Midbrain (tissue), 1 donor: ENCODE data around the gene ARHGEF33.
A peak's percentile ranks its signal among the peaks of the same experiment; 100 is the strongest.
"Not testable (repeated sequence)": the region's sequence is repeated elsewhere in the genome, so short reads cannot be mapped to it uniquely, and the experiment has no call there.

Source experiments
- DNase-seq: peaks from one replicate; lab custom pipeline; 2025; lab: John Stamatoyannopoulos, UW

ARHGEF33 gene

DNA sequence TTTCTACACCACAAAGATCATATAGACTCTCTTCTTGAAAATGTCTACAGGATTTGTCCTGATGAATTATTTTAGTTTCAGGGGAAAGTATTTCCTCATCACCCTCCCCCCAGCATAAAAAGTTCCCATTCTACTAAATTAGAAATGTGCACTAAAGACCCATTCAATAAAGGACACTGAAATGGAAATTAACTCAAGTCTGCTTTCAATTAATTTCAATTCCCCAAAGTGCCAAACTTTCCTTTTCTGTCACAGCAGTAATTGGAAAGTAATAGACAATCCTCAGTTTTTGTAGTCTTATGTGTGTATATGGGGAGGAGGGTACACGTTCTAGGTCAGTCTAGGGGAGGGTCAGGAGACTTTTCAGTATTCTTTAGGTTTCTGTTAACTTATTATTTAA, 21.5 kb downstream of the ARHGEF33 start:
- no peak for DNase-seq

- no peak for DNase-seq
These were observed 22.9 kb downstream of the ARHGEF33 start for GRCh38 chr2:38912619-38913018.

DNA sequence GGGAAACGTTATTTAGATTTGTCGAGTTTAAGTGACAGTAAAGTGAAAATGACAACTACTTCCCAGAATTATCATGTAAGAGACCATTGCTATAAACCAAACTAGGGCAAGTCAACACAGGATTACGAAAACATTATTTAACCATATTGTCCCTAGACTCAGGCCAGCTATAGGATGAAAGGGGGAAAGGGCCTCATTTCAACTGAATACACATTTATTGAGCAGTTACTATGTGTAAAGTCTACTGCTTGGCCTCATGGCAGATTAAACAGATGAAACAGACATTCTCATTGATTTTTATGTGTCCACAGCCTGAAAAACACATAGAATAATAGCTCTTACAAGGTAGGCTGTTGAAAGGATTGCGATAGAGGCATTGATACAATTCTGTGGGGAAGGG, 32.7 kb downstream of the ARHGEF33 start:
- no peak for DNase-seq

DNA sequence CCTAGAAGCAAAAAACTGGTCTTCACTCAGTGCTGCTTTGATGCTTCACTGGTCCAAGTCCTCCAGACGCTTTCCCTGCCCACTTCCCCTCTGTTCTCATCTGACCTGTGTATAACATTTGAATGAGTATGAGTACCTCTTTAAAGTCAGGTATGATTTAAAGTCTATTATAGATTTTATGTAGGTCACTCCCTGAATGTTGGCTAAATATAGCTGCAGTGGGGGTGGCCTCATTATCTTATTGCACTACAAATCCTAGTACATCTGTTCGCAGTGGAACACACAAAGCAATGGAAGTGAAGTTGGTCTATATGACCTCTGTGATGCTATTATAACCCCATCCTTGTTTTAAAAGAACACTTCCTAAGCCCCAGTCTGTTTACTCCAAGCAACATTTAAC, 33.2 kb downstream of the ARHGEF33 start:
- DNase-seq, result no peak

DNA sequence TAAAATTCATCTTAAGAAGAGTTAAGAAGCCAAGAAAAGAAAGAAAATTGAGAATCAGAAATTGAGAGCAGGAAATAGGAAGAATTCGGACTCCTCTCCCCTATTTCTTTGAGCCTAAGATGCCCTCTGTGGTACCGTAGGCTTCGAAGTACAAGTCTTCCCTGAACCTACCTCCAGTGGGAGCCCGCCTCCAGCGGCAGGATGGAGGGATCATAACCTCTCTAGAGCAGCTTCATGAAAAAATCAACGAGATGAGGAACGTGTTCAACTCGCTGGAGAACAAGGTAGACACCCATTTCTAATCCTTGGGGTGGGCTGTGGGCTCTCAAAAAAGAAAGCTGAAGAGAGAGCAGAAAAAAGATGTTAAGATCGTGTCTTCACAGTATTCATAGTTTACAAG, 36.3 kb downstream of the ARHGEF33 start:
- DNase-seq, result no peak

GRCh38 chr2:38930600-38930999, 40.9 kb downstream of the ARHGEF33 start:
- DNase-seq, result no peak

- DNase-seq, result no peak
These were observed 42.9 kb downstream of the ARHGEF33 start for GRCh38 chr2:38932586-38932985.

DNA sequence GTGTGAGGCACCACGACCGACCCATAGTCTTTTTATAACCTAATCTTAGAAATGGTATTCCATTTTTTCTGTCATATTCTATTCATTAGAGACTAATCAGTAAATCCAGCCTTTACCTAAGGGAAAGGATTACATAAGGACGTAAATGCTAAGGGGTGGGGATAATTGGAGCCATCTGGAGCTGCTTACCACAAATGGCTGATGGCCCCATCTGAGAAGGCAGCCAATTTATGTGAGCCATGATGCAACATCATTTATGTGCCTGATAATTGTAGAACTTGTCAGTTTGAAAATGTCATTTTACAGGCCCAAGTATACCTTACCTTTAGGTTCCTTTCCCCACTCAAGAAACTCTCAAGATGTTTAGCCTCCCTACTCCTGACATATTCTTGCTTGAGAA, 44.0 kb downstream of the ARHGEF33 start:
- no peak for DNase-seq

GRCh38 chr2:38934742-38935141, 45.1 kb downstream of the ARHGEF33 start:
- no peak for DNase-seq

- no peak for DNase-seq
These were observed 46.0 kb downstream of the ARHGEF33 start for GRCh38 chr2:38935568-38936172.

DNA sequence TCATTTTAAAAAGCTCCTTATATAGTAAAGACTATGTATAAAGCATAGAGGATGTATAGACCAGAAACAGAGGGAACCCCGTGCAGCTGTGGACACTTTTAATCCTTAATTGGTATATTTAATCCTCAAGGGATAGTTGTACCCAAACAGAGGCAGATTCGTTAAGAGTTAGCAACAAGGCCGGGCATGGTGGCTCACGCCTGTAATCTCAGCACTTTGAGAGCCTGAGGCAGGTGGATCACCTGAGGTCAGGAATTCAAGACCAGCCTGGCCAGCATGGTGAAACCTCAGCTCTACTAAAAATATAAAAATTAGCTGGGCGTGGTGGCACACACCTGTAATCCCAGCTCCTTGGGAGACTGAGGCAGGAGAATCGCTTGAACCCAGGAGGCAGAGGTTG, 46.8 kb downstream of the ARHGEF33 start:
- DNase-seq, result not testable (repeated sequence)

- no peak for DNase-seq
These were observed 47.9 kb downstream of the ARHGEF33 start for GRCh38 chr2:38937548-38937947.

GRCh38 chr2:38940746-38941145, 51.1 kb downstream of the ARHGEF33 start:
- DNase-seq, result no peak

- DNase-seq, result no peak
These were observed 54.1 kb downstream of the ARHGEF33 start for GRCh38 chr2:38943784-38944183.

- DNase-seq, result no peak
These were observed 55.7 kb downstream of the ARHGEF33 start for GRCh38 chr2:38945372-38945771.

DNA sequence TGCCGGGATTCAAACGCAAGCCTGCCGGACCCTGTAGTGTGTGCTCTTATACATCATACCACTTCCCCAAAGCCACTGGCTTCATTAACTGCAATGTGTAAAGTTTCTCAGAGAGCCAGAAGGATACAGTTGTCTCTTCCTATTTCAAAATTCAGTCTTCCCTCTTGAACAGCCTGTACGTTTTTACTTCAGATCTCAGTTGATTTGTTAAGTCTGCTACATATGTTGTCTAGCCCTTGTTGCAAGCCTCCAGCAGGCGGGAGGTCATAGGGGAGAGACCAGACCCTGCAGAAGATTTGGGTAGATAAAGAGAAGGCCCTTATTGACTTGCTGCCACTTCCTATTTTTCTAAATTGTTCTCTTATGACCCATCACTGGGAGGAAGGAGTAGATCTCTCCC, 56.2 kb downstream of the ARHGEF33 start:
- no peak for DNase-seq

DNA sequence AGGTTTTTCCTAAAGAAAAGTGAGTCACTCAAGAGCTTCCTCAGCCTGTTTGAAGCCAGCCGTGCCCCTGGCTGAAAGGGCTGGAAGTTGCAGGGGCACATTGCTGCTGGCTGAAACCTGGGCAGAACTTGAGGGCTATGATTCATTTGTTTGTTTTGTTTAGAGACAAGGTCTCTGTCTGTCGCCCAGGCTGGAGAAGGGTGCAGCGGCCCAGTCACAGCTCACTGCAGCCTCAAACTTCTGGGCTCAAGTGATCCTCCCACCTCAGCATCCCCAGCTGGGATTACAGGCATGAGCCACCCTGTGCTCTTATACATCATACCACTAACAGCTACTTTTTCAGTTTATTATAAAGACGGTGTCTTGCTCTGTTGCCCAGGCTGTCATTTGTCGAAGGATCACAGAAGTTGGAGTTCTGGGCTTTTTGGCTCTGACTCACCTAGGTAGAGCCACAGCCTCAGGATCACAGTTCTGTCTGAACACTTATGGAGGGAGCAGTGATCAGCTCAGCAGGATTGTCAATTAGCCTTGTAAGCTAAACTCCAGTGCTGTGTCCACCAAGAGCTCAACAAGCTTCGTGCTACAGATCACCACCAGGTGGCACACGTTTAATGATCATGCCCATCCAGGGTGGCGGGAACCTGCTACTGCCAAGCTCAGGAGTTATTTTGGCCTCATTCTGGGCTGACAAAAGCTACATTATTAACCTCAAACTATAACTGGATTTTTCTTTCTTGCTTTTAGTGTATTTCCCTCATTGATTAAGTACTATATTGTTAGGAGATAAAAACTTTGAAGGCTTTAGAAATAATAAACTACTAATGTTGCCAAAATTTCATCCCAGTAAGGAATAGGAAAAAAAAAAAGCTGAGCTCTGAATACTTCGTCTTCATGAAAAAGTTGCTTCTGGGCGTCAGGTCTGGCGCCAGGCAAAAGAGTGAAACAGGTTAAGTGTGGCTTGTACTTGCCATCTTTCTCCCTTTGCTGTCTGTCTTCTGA, 57.9 kb downstream of the ARHGEF33 start:
- DNase-seq, result peak; percentile 74

DNA sequence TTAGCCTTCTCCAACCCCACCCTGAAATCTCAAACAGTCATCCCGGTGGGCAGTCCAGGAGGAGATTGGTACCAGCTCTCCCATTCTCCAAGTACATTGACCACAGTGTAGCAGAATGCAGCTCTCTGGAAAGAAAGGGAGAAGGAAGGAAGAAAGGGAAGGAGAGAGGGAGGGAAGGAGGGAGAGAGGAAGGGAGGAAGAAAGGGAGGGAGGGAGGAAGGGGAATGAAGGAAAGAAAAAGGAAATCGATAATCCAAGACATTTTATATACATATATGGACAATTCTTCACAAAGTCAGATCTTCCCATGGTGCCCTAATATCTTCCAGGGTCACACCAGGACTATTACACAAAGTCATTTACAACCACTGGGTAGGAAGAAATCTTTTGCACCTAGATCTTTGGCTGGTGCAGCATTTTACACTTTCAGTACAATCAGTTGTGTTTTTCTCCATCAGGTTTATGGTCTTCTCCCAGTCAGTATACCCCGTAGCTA, 58.8 kb downstream of the ARHGEF33 start:
- DNase-seq, result no peak

GRCh38 chr2:38948995-38949394, 59.3 kb downstream of the ARHGEF33 start:
- no peak for DNase-seq

DNA sequence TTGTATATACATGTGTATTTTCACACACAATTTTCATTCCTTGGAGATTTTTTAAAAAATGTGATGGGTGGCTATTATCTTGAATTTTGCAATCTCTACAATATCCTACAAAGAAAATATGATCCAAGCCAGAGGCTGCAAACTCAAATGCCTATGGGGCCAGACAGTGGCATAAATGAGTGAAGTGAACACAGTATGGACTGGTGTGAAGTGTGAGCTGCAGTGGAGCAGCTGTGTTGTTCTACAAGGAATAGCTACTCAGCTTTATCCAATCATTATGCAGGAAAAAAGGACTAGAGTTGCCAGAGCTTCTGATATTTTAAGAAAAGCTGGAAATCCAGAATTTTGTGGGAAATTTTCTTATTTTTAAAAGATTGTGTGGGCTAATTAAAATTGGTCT, 62.1 kb downstream of the ARHGEF33 start:
- DNase-seq, result no peak

GRCh38 chr2:38957972-38958371, 68.3 kb downstream of the ARHGEF33 start:
- no peak for DNase-seq

DNA sequence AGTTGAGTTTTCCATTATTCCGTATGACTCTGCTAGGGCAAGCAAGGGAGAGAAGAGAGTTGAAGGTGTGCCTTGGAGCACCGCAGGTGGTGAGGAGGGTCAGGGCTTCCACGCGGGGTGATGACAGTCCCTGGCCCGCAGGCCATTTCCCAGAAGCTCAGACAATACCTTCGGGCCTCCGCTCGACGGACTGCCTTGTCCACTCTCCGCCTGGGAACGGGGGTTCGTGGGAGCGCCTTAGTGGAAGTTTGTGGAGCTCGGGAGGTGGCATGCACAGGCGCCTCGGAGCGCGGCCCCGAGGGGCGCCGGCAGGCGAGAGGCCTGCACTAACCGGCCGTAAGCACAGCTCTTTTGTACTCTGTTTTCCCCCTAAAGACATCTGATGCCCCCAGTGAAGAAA, 69.8 kb downstream of the ARHGEF33 start:
- no peak for DNase-seq

DNA sequence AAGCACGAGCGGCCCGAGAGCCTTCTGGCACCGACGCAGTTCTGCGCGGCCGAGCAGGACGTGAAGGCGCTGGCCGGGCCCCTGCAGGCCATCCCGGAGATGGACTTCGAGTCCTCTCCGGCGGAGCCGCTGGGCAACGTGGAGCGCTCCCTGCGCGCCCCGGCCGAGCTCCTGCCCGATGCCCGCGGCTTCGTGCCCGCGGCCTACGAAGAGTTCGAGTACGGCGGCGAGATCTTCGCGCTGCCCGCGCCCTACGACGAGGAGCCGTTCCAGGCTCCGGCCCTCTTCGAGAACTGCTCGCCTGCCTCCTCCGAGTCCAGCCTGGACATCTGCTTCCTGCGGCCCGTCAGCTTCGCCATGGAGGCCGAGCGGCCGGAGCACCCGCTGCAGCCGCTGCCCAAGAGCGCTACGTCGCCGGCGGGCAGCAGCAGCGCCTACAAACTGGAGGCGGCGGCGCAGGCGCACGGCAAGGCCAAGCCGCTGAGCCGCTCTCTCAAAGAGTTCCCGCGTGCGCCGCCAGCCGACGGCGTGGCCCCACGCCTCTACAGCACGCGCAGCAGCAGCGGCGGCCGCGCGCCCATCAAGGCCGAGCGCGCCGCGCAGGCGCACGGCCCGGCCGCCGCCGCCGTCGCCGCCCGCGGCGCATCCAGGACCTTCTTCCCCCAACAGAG, 70.4 kb downstream of the ARHGEF33 start:
- DNase-seq, result peak; percentile 52
